Astrocyte of the spinal cord (primary cell): ENCODE data around the gene ZDHHC17.

ENCODE experiments used
- DNase-seq: peaks from one replicate; pipeline ENCODE4 v3.0.0; 2011; ENCODE audit warnings: low read depth, low spot score
- H3K4me3 ChIP-seq: 2 replicates; pipeline ENCODE4 v1.5.1; 2011; ENCODE audit warnings: low read depth, mild to moderate bottlenecking, low read length, moderate library complexity
- CTCF ChIP-seq: IDR thresholded peaks from 2 replicates; pipeline ENCODE4 v1.5.1; 2012; ENCODE audit warnings: low read depth, mild to moderate bottlenecking, low read length, inconsistent platforms
- in situ Hi-C: cut with HindIII; loops from 2 replicates; pipeline ENCODE4 v1.10.0; 2017; ENCODE audit warnings: low sequenced_read_pairs

The ZDHHC17 gene

GRCh38 chr12:76784600-76785051 is 20.7 kb downstream of the ZDHHC17 start:
- DNase-seq: peak; percentile 64
- TF ChIP-seq CTCF: no peak
- in situ Hi-C loops: no loop called here
- no peak overlapping the region for H3K4me3 ChIP-seq

- no peak for TF ChIP-seq CTCF
- H3K4me3 ChIP-seq: no peak overlapping the region
- in situ Hi-C loops: no loop called here
- no peak for DNase-seq
Observed at GRCh38 chr12:76785407-76785806, 21.5 kb downstream of the ZDHHC17 start.

GRCh38 chr12:76786986-76787385 is 23.1 kb downstream of the ZDHHC17 start:
- DNase-seq: no peak
- no peak overlapping the region for H3K4me3 ChIP-seq
- no peak for TF ChIP-seq CTCF
- in situ Hi-C loops: no loop called here

GRCh38 chr12:76787689-76788088 is 23.8 kb downstream of the ZDHHC17 start:
- in situ Hi-C loops: no loop called here

GRCh38 chr12:76789335-76790050 is 25.6 kb downstream of the ZDHHC17 start:
- no peak for TF ChIP-seq CTCF
- no peak for DNase-seq
- no peak overlapping the region for H3K4me3 ChIP-seq
- in situ Hi-C loops: no loop called here

More at GRCh38 chr12:76787689-76788088, 23.8 kb downstream of the ZDHHC17 start:
- no peak for DNase-seq
- H3K4me3 ChIP-seq: no peak overlapping the region
- TF ChIP-seq CTCF: no peak

GRCh38 chr12:76790564-76791552 is 26.9 kb downstream of the ZDHHC17 start:
- H3K4me3 ChIP-seq: no peak overlapping the region
- DNase-seq: peak; percentile 27
- in situ Hi-C loops: no loop called here
- TF ChIP-seq CTCF: peak; percentile 35
